Cardiac septum (tissue), 1 donor: ENCODE results near the gene SRP14. TPM values are rescaled to one million over a fixed set of nuclear protein-coding genes. Genes with fewer than 3 reads are reported as not detected.
"Not testable (repeated sequence)": the region's sequence is repeated elsewhere in the genome, so short reads cannot be mapped to it uniquely, and the experiment has no call there.

Experiments
- DNase-seq: peaks from one replicate; pipeline ENCODE4 v3.0.0-alpha.2; 2020; ENCODE audit warnings: low spot score
- intact Hi-C: fragments of 100-400 bp; cut with DNase I; formaldehyde crosslinking; loops from one replicate; pipeline ENCODE4 v1.14.0; 2022
- total RNA-seq: library from RNA; stranded (reverse); fragmentation: NEBNext Ultra II Directional; extraction: Animal tissue kit (Norgen Biotek cat#: 25700); gene quantifications from one replicate; pipeline ENCODE4 v1.2.1, GENCODE V29; 2021
- donor health status: DM: no; HTN: no; CAD: no.

The SRP14 gene
- total RNA-seq, 1 donor from 2014 or later, result 168 TPM

DNA sequence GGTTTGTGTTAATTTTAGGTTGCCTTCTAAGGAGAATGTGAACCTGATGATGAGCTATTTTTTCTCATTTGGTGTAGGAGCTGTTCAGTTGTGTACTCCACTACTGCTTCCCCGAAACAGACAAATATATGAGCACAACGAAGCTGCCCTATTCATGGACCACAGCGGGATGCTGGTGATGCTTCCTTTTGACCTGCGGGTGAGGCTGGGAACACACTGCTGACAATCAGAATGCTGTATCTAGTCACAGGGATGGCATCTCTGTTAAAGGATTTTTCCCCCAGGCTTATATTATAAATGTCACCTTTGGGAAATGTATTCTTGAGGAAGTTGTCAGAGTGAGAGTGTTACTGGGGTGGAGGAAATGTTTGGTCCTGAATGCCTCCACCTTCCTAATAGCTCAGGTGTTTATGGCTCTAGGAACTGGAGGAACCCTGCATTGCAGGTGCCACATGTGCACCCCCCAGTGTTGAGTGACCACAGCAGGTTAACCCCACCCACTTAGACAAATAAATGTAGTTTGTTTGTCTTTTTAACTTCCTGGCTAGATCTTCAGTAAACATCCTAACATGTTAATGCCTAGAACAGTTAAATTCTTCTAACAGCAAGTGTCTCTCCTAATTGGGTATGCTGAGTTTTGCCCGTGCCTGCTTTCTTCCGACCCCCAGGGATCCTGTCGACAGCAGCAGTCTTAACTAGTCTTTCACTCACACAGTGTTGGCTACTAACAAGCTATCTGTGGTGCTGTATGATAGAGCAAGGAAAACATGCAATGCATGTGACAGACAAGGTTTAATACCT lies 35.7 kb downstream of the SRP14 start:
- intact Hi-C loops, result no loop called here

DNA sequence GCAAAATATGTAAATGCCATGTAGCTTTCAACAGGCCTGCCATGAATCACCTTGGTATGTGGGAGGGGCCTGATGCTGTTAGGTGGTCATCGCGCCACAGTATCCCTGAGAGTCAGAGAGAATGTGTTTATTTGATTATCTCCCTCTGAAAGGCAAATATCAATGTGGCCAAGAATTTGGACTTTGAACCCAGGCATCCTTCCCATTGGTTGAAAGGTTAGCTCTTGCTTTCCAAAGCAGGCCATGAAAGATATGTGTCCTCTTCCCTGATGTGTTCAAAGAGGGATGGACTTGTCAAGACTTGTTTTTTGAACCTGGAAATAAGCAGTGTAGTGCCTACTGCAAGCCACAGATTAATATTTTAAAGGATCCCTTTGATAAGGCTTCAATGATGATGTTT lies 36.7 kb downstream of the SRP14 start:
- no peak for DNase-seq
- intact Hi-C loops, result no loop called here

More for the DNA sequence above, 35.7 kb downstream of the SRP14 start:
- DNase-seq, result no peak

DNA sequence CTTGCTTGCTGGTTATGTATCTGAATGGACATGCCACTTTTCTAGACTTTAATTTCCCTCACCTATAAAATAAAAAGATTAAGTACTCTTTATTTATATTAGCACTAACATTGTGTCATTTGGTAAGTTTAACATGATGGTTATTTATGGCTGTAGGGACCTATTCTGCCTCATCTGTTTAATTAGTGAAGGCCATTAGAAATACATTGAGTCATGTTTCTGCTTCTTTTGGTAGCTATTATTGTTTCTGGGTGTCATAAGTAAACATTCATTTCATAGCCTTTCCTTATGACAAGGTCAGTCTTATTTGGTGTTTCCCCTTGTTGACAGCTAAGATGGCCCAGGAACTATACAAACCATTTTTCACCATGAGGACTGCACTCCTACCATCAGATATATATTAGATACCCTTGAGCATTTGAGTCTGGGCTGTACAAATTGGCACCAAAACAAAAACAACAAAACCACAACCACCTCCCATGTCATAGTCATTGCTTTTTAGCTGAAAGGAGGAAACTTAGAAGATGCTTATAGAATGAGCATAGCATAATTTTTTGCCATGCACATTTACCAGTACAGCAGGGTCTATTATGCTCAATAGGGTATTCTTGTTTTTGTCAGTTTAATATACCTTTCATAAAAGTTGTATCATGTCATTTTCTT lies 39.3 kb downstream of the SRP14 start:
- intact Hi-C loops, result no loop called here
- DNase-seq, result no peak

DNA sequence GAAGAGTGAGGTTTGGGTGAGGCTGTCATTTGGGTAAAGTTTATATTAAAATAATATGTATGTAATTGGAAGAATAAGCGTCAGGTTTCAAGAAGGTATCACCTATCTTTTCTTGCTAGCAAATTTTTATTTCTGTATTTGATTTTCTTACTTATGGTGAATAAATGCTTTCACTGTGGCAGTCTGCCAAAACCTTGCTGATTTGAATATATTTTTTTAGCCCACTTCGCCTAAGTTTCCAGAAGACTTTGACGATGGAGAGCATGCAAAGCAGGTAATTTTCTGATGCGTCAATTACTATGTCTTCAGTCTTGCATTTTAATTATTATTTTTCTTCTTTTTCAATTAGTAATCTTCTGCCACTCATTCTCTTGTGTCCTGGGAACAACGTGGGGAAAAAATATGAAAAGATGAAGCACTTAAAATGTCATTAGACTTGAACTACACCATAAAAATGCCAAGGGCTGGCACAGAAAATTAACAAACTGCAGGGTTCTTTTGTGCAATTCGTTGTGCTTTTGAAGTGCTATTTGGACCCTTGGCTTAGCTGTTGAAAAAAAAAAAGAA lies 40.4 kb downstream of the SRP14 start:
- no peak for DNase-seq
- intact Hi-C loops, result no loop called here

DNA sequence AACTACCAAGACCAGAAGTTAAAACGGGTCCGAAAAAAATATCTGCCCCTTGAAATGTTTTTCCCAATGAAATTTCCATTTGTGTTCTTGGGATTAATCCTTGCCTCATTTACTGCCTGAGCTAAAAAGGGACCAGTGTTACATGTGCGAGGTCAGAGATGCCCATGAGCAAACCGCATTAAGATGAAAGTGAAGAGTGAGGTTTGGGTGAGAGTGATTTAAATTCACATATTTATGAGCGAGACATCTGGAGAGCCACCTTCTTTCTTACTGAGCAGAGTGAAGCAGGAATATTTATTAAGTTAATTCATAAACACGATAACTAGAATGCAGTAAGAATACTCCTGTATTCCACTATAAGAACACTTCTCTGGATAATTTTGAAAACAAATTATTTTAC lies 41.3 kb downstream of the SRP14 start:
- no peak for DNase-seq
- intact Hi-C loops, result no loop called here

DNA sequence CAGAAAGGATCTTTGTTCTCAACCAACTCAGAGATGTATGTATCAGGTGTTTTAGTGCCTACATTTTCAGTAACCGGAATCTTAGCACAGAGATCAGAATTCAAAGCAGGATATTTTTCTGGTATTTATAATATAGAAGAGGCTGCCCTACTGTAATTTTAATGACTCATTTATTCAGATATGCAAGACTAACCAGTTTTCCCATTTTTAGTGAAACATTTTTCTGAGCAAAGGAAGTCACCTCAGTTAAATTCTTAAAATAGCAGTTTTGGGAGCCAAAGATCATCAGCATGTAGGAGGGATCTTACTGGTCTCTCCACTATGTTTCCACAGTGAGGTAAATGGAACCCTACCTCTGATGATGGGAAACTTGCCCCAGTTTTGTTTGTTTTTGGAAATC lies 42.0 kb downstream of the SRP14 start:
- DNase-seq, result no peak
- intact Hi-C loops, result no loop called here

DNA sequence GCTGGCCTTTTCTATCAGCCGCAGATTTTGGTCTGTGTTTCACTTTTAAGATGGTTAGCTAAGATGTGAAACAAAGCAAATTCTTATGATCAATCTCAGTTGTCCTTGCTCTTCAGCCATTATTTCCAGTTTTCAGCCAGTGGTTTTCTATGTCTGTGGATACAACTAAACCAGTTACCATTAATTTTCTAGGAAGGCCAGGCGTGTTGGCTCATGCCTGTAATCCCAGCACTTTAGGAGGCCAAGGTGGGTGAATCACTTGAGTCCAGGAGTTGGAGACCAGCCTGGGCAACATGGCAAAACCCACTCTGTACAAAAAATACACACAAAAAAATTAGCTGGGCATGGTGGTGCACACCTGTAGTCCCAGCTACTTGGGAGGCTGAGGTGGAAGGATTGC lies 42.8 kb downstream of the SRP14 start:
- intact Hi-C loops, DNase-seq: not testable (repeated sequence)

DNA sequence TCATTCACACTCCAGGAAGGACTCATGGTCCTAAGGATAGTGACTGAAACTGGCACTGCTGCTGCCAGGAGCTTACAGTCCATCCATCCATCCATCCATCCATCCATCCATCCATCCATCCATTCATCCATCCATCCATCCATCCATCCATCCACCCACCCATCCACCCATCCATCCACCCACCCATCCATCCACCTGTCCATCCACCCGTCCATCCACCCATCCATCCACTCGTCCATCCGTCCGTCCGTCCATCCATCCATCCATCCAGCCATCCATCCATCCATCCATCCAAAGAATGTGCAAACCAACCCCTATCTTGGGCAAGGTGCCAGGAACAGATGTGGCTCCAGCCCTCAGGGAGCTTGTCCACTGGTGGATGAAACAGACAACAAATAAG lies 46.0 kb downstream of the SRP14 start:
- intact Hi-C loops, DNase-seq: not testable (repeated sequence)

DNA sequence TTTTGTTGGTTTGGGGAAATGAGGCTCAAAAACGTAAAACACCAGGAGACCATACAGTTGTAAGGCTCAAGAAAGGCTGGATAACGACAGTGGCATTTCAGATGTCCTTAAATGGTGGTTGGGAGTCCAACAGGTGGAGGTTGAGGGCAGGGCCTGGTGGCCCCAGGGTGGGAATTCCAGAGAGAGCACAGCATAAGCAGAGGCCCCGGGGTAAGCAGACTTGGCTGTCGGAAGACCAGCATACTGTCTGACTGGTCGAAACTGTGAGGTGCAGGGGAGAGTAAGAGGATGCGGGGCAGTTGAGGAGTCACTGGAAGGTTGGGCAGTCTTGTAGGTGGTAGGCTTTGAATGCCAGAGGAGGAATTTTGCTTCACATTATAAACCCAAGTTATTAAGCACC lies 48.3 kb downstream of the SRP14 start:
- DNase-seq, result no peak
- intact Hi-C loops, result no loop called here

DNA sequence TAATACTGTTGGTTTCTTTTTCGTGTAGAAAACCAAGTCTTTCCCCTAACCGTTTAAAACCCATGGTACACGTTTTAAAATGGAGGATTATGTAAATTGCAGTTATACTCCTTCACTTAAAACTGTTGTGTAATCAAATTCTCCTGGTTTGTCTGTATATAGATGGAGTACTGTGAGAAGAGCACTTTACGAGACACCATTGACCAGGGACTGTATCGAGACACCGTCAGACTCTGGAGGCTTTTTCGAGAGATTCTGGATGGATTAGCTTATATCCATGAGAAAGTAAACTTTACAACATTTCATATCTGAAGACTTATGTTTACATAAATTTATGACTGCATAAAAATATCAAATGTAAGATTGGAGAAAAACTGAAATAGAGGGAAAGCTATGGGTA lies 51.2 kb downstream of the SRP14 start:
- no peak for DNase-seq

More for the DNA sequence above, 51.2 kb downstream of the SRP14 start:
- intact Hi-C loops, result no loop called here

Other genes starting within 250 kb of the SRP14 start
- gene GPR176, start 118.9 kb downstream of the SRP14 start, total RNA-seq, result 2.7 TPM
- gene EIF2AK4, start 105.1 kb downstream of the SRP14 start, total RNA-seq, result 20.9 TPM
- 1.1 TPM for gene BMF, start 69.7 kb upstream of the SRP14 start, total RNA-seq
- 0.43 TPM for gene BUB1B, start 121.9 kb upstream of the SRP14 start, total RNA-seq
- gene PAK6, start 199.9 kb upstream of the SRP14 start, total RNA-seq, result 2.6 TPM
- gene ANKRD63, start 243.9 kb upstream of the SRP14 start, total RNA-seq, result not detected